Measurements from ENCODE around the gene ATXN7L1.

ATXN7L1 gene

GRCh38 chr7:105876091-105876963, at the start of gene ATXN7L1:
TSS of gene ATXN7L1 (minus strand) at chr7:105876599. CDS start at chr7:105876558, 41 bp downstream.
- peak; percentile 57 to 90 (median 76) for DNase-seq

GRCh38 chr7:105926131-105926530, 49.7 kb upstream of the ATXN7L1 start:
- DNase-seq = no peak

GRCh38 chr7:105924945-105925344, 48.5 kb upstream of the ATXN7L1 start:
- no peak for DNase-seq

GRCh38 chr7:105920766-105921165, 44.4 kb upstream of the ATXN7L1 start:
- no peak for DNase-seq

- DNase-seq = no peak
Measured at GRCh38 chr7:105917659-105918058, 41.3 kb upstream of the ATXN7L1 start.

GRCh38 chr7:105916603-105917002, 40.2 kb upstream of the ATXN7L1 start:
- DNase-seq = no peak

GRCh38 chr7:105913947-105914346, 37.5 kb upstream of the ATXN7L1 start:
- DNase-seq = no peak

GRCh38 chr7:105911961-105912575, 35.7 kb upstream of the ATXN7L1 start:
- DNase-seq = no peak

GRCh38 chr7:105910172-105910571, 33.8 kb upstream of the ATXN7L1 start:
- no peak for DNase-seq

- no peak for DNase-seq
Measured at GRCh38 chr7:105909742-105910141, 33.3 kb upstream of the ATXN7L1 start.

- no peak for DNase-seq
Measured at GRCh38 chr7:105907129-105907846, 30.9 kb upstream of the ATXN7L1 start.

GRCh38 chr7:105906695-105907094, 30.3 kb upstream of the ATXN7L1 start:
- DNase-seq = no peak

GRCh38 chr7:105905910-105906568, 29.6 kb upstream of the ATXN7L1 start:
- no peak for DNase-seq

GRCh38 chr7:105905209-105905909, 29.0 kb upstream of the ATXN7L1 start:
- no peak for DNase-seq

GRCh38 chr7:105904064-105904463, 27.7 kb upstream of the ATXN7L1 start:
- DNase-seq = no peak

GRCh38 chr7:105902325-105902911, 26.0 kb upstream of the ATXN7L1 start:
- DNase-seq = no peak

GRCh38 chr7:105897999-105898398, 21.6 kb upstream of the ATXN7L1 start:
- no peak for DNase-seq

GRCh38 chr7:105896407-105896911, 20.1 kb upstream of the ATXN7L1 start:
- no peak for DNase-seq

GRCh38 chr7:105894131-105894530, 17.7 kb upstream of the ATXN7L1 start:
- DNase-seq = no peak

- DNase-seq = no peak
Measured at GRCh38 chr7:105892387-105892786, 16.0 kb upstream of the ATXN7L1 start.

GRCh38 chr7:105890290-105890997, 14.0 kb upstream of the ATXN7L1 start:
- DNase-seq = no peak
